Endothelial cell of umbilical vein (primary cell): Measurements from ENCODE around the gene TIGD7. TPM values are rescaled to one million over a fixed set of nuclear protein-coding genes. Genes with fewer than 3 reads are reported as not detected.
A peak's percentile ranks its signal among the peaks of the same experiment; 100 is the strongest.

Source experiments
- BruUV-seq: library from RNA; stranded (reverse); fragments of 400-500 nt; replicated peaks from 2 replicates; lab custom pipeline; 2021; lab: Mats Ljungman, UMichigan
- CTCF ChIA-PET: fragments of 300-600, 350-600 bp; sonication (Branson Sonifier 250); formaldehyde crosslinking; loops from one replicate; lab custom pipeline; 2021; ENCODE audit warnings: antibody characterized with exemption, inconsistent platforms; lab: Charles Lee
- POLR2A ChIA-PET: fragments of 300-600, 350-600 bp; sonication (Branson Sonifier 250); formaldehyde crosslinking; loops from one replicate; lab custom pipeline; 2021; ENCODE audit warnings: antibody characterized with exemption, inconsistent platforms; lab: Charles Lee
- DNase-seq: peaks from one replicate; pipeline ENCODE4 v3.0.0-alpha.2; 2011; ENCODE audit warnings: low read depth, low spot score
- FAIRE-seq: peaks from 2 replicates; lab custom pipeline; 2011; peaks lifted over from hg19 to GRCh38; lab: Jason Lieb, UNC
- H2AFZ ChIP-seq: 2 replicates; pipeline ENCODE4 v1.6.0; 2012; ENCODE audit warnings: low read depth, low read length, control low read depth, inconsistent platforms
- H3K27ac ChIP-seq: 2 replicates; pipeline ENCODE4 v1.5.1; 2011; ENCODE audit warnings: low read depth, mild to moderate bottlenecking, control low read depth, low read length, moderate library complexity; ENCODE audit not compliant: insufficient read depth
- H3K27me3 ChIP-seq, 2 experiments: 2 replicates each; pipeline versions ENCODE4 v1.6.0 to v1.6.1; 2011; ENCODE audit warnings: low read length in 2 of 2, mixed read lengths in 1 of 2; ENCODE audit not compliant: control insufficient read depth in 2 of 2, insufficient read depth in 2 of 2
- H3K36me3 ChIP-seq, 2 experiments: 2 replicates in 1 of 2; 3 replicates in 1 of 2; pipeline ENCODE4 v1.5.1; 2011; ENCODE audit warnings: low read length in 2 of 2, mild to moderate bottlenecking in 1 of 2, moderate library complexity in 1 of 2; ENCODE audit not compliant: control insufficient read depth in 2 of 2, insufficient read depth in 2 of 2; ENCODE audit errors: extremely low read depth in 1 of 2
- H3K4me1 ChIP-seq: 3 replicates; pipeline ENCODE4 v1.5.1; 2011; ENCODE audit warnings: mild to moderate bottlenecking, low read length; ENCODE audit not compliant: control insufficient read depth, insufficient read depth; ENCODE audit errors: extremely low read depth
- H3K4me2 ChIP-seq: 2 replicates; pipeline ENCODE4 v1.6.1; 2011; ENCODE audit warnings: low read length, control low read depth, mixed read lengths; ENCODE audit not compliant: insufficient read depth
- H3K4me3 ChIP-seq, 3 experiments: fragments of 200-600 bp in 1 of 3; sonication (generic), shearing (Covaris generic) in 1 of 3; replicated peaks in 1 of 3; 2 replicates each; pipeline ENCODE4 v1.5.1; 2011 to 2016; ENCODE audit warnings: control low read depth in 3 of 3, low read length in 3 of 3, mild to moderate bottlenecking in 2 of 3, inconsistent platforms in 1 of 3, low read depth in 1 of 3, moderate library complexity in 1 of 3; ENCODE audit not compliant: insufficient read depth in 1 of 3
- H3K79me2 ChIP-seq: 2 replicates; pipeline ENCODE4 v1.6.0; 2012; ENCODE audit warnings: low read length, inconsistent platforms; ENCODE audit not compliant: control insufficient read depth, insufficient read depth
- H3K9ac ChIP-seq: replicated peaks from 2 replicates; pipeline ENCODE3; 2011; ENCODE audit warnings: low read length, control low read depth; ENCODE audit not compliant: insufficient read depth; ENCODE audit errors: extremely low read depth
- H3K9me1 ChIP-seq: replicated peaks from 3 replicates; pipeline ENCODE4 v1.6.0; 2011; ENCODE audit warnings: mild to moderate bottlenecking, low read length; ENCODE audit not compliant: control insufficient read depth, insufficient read depth; ENCODE audit errors: extremely low read depth
- H3K9me3 ChIP-seq: replicated peaks from 2 replicates; pipeline ENCODE4 v1.5.1; 2012; ENCODE audit warnings: low read length, inconsistent platforms; ENCODE audit not compliant: control insufficient read depth, insufficient read depth
- H4K20me1 ChIP-seq: replicated peaks from 2 replicates; pipeline ENCODE3; 2011; ENCODE audit warnings: mild to moderate bottlenecking, low read length; ENCODE audit not compliant: control insufficient read depth, insufficient read depth; ENCODE audit errors: extremely low read depth
- EZH2 ChIP-seq: IDR thresholded peaks from 2 replicates; pipeline ENCODE4 v1.6.1; 2012; ENCODE audit warnings: borderline replicate concordance, low read depth, mild to moderate bottlenecking, moderate library complexity, low read length, inconsistent platforms; ENCODE audit not compliant: severe bottlenecking
- FOS ChIP-seq: IDR thresholded peaks from 2 replicates; pipeline ENCODE4 v1.6.1; 2011; ENCODE audit warnings: mild to moderate bottlenecking, low read length, moderate library complexity, borderline replicate concordance; ENCODE audit not compliant: insufficient read depth
- GATA2 ChIP-seq: IDR thresholded peaks from 2 replicates; pipeline ENCODE4 v1.7.0; 2011; ENCODE audit warnings: low read depth, mild to moderate bottlenecking, moderate library complexity, mixed read lengths, low read length; ENCODE audit not compliant: insufficient read length, insufficient read depth
- JUN ChIP-seq: IDR thresholded peaks from 2 replicates; pipeline ENCODE4 v1.6.1; 2011; ENCODE audit warnings: borderline replicate concordance, low read depth; ENCODE audit not compliant: insufficient read length, insufficient read depth
- MYC ChIP-seq: IDR thresholded peaks from one replicate; pipeline ENCODE4 v1.6.1; 2011; ENCODE audit warnings: mild to moderate bottlenecking, low read depth, low read length
- POLR2A ChIP-seq: IDR thresholded peaks from 2 replicates; pipeline ENCODE4 v1.6.1; 2012; ENCODE audit warnings: low read depth, mild to moderate bottlenecking, control low read depth, low read length
- POLR2AphosphoS5 ChIP-seq: IDR thresholded peaks from 2 replicates; pipeline ENCODE4 v1.6.1; 2012; ENCODE audit warnings: low read depth, mild to moderate bottlenecking, control low read depth, low read length, moderate library complexity; ENCODE audit not compliant: insufficient read depth
- dilution Hi-C: fragments of 300-500 bp; cut with MboI; formaldehyde crosslinking; loops from one replicate; pipeline ENCODE4 v1.15.0; 2019; ENCODE audit warnings: low sequenced_read_pairs; ENCODE audit not compliant: extremely low pct_ligation_motif_present
- intact Hi-C: fragments of 100-400 bp; cut with micrococcal nuclease; formaldehyde crosslinking; loops from one replicate; pipeline ENCODE4 v1.10.0; 2022
- polyA plus RNA-seq, 4 experiments: library from polyadenylated mRNA; depleted of rRNA in 3 of 4; stranded (reverse) in 3 of 4; unstranded in 1 of 4; fragments of >200 nt; gene quantifications; 2 replicates each; pipeline versions ENCODE4 v1.2.1 to v1.2.3, GENCODE V29; 2011 to 2012; ENCODE audit warnings: missing spikeins in 1 of 4
- total RNA-seq: library from RNA; stranded (reverse); gene quantifications from 2 replicates; pipeline ENCODE4 v1.2.3, GENCODE V29; 2021
- TF ChIP-seq, protein P1 (sequence below), 2 donors: IDR thresholded peaks; 1 replicate in 1 of 2; 2 replicates in 1 of 2; pipeline ENCODE4 v1.5.1; 2011; ENCODE audit warnings: low read length in 2 of 2, mild to moderate bottlenecking in 2 of 2, moderate library complexity in 2 of 2, control low read depth in 1 of 2, inconsistent platforms in 1 of 2, low read depth in 1 of 2; ENCODE audit not compliant: insufficient read depth in 1 of 2; ENCODE audit errors: extremely low read depth in 1 of 2
- TF ChIP-seq, protein P2 (sequence below): IDR thresholded peaks from 2 replicates; pipeline ENCODE4 v1.6.1; 2011; ENCODE audit not compliant: insufficient read depth, insufficient read length

Gene TIGD7
- total and polyA plus RNA-seq, 2 donors (not counting 3 experiments of a cell fraction or from before 2014, with no cell fraction given): 1.1 to 3.5 TPM

DNA sequence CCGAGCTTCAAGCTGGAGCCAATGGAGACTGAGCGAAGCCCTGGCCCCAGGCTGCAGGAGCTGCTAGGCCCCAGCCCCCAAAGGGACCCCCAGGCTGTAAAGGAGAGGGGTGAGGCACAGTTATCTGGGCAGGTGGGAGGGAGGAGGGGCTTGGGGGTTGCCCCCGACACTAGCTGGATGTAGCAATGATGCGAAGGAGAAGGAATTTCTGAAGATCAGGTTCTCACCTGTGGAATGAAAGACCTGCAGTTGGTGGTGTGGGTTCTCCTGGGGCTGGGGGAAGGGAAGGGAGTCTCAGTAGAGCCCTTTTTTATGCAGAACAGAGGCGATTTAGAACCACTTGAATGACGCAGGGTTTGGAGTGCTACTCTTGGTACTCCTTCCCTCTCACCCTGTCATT, 20.1 kb downstream of the TIGD7 start:
- peak overlapping the region; percentile 93 for H3K4me2 ChIP-seq
- H3K9me3 ChIP-seq: peaks cover 12% of the 10 kb centered on the region
- dilution Hi-C loops: no loop called here
- no TSS peak for BruUV-seq
- intact Hi-C loops: no loop called here
- H4K20me1 ChIP-seq: no peaks in the 10 kb centered on the region
- no peak overlapping the region for H3K27ac ChIP-seq
- peak overlapping the region in 2 of 3 experiments; percentile 77 to 79 for H3K4me3 ChIP-seq
- POLR2A ChIA-PET: no interaction called here
- DNase-seq (no peak), FAIRE-seq (no peak)
- no peaks in the 10 kb centered on the region for H3K27me3 ChIP-seq
- H2AFZ ChIP-seq: no peak overlapping the region
- no peaks in the 10 kb centered on the region for H3K9me1 ChIP-seq
- H3K9ac ChIP-seq: no peak overlapping the region
- TF ChIP-seq FOS (no peak), EZH2 (no peak), POLR2A (no peak), JUN (no peak), GATA2 (no peak), MYC (no peak), POLR2AphosphoS5 (no peak)
- TF ChIP-seq, protein P1, sequence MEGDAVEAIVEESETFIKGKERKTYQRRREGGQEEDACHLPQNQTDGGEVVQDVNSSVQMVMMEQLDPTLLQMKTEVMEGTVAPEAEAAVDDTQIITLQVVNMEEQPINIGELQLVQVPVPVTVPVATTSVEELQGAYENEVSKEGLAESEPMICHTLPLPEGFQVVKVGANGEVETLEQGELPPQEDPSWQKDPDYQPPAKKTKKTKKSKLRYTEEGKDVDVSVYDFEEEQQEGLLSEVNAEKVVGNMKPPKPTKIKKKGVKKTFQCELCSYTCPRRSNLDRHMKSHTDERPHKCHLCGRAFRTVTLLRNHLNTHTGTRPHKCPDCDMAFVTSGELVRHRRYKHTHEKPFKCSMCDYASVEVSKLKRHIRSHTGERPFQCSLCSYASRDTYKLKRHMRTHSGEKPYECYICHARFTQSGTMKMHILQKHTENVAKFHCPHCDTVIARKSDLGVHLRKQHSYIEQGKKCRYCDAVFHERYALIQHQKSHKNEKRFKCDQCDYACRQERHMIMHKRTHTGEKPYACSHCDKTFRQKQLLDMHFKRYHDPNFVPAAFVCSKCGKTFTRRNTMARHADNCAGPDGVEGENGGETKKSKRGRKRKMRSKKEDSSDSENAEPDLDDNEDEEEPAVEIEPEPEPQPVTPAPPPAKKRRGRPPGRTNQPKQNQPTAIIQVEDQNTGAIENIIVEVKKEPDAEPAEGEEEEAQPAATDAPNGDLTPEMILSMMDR (IDR thresholded peaks at IDR 0.05; ENCODE audit: extremely low read depth in 1 of 2, insufficient read depth in 1 of 2, low read depth in 1 of 2, low read length in 2 of 2): no peak
- TF ChIP-seq, protein P2, sequence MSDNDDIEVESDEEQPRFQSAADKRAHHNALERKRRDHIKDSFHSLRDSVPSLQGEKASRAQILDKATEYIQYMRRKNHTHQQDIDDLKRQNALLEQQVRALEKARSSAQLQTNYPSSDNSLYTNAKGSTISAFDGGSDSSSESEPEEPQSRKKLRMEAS: no peak
- CTCF ChIA-PET: interaction anchor here (3.2 kb wide), 1 partner anchor 18 kb away, joined by 21 read pairs; no protein-coding TSS in a partner anchor
- H3K4me1 ChIP-seq: peaks cover 13% of the 10 kb centered on the region
- peaks cover 43% of the 10 kb centered on the region for H3K79me2 ChIP-seq
- peaks cover 12 to 20% of the 10 kb centered on the region in 2 experiments for H3K36me3 ChIP-seq
